Kidney (tissue), 14 donors: Measurements from ENCODE around the gene CD38. TPM values are rescaled to one million over a fixed set of nuclear protein-coding genes. Genes with fewer than 3 reads are reported as not detected.
A peak's percentile ranks its signal among the peaks of the same experiment; 100 is the strongest.

Experiments
- DNase-seq, 5 donors: peaks; one replicate each; pipeline ENCODE4 v3.0.0-alpha.2; 2013 to 2020
- FAIRE-seq: peaks from 2 replicates; lab custom pipeline; 2012; peaks lifted over from hg19 to GRCh38; lab: Jason Lieb, UNC
- H3K27ac ChIP-seq, 2 donors: one replicate each; pipeline ENCODE4 v1.7.0; 2013; ENCODE audit warnings: low read depth in 2 of 2, low read length in 2 of 2, inconsistent platforms in 1 of 2
- H3K27me3 ChIP-seq: one replicate; pipeline ENCODE4 v1.7.1; 2013; ENCODE audit warnings: low read length, inconsistent platforms; ENCODE audit not compliant: control insufficient read depth, insufficient read depth
- H3K36me3 ChIP-seq, 3 donors: one replicate each; pipeline versions ENCODE4 v1.7.0 to v1.7.1; 2013; ENCODE audit warnings: low read length in 3 of 3, control low read depth in 1 of 3, inconsistent platforms in 1 of 3; ENCODE audit not compliant: insufficient read depth in 3 of 3, control insufficient read depth in 2 of 3
- H3K4me1 ChIP-seq, 3 donors: one replicate each; pipeline versions ENCODE4 v1.7.0 to v1.7.1; 2013; ENCODE audit warnings: low read length in 3 of 3, inconsistent platforms in 1 of 3, low read depth in 1 of 3; ENCODE audit not compliant: control insufficient read depth in 2 of 3, insufficient read depth in 2 of 3
- H3K4me3 ChIP-seq, 3 donors: one replicate each; pipeline versions ENCODE4 v1.7.0 to v1.8.1; 2013; ENCODE audit warnings: low read length in 3 of 3, control low read depth in 1 of 3, inconsistent platforms in 1 of 3
- H3K9ac ChIP-seq, 3 donors: one replicate each; pipeline versions ENCODE4 v1.7.0 to v1.7.1; 2013; ENCODE audit warnings: low read length in 3 of 3, control low read depth in 1 of 3, inconsistent platforms in 1 of 3
- H3K9me3 ChIP-seq, 3 donors: one replicate each; pipeline versions ENCODE4 v1.7.0 to v1.7.1; 2013; ENCODE audit warnings: low read length in 3 of 3, control low read depth in 1 of 3, inconsistent platforms in 1 of 3; ENCODE audit not compliant: control insufficient read depth in 2 of 3, insufficient read depth in 1 of 3
- CTCF ChIP-seq: IDR thresholded peaks from 3 replicates; pipeline ENCODE4 v1.5.1; 2012; ENCODE audit warnings: mild to moderate bottlenecking, moderate library complexity, borderline replicate concordance; ENCODE audit not compliant: insufficient read depth; ENCODE audit errors: extremely low read depth
- intact Hi-C: fragments of 100-400 bp; cut with DNase I; formaldehyde crosslinking; loops from one replicate; pipeline ENCODE4 v1.11.1; 2022
- polyA plus RNA-seq: library from polyadenylated mRNA; stranded (reverse); fragments of 350-450 nt; fragmentation: Illumina TruSeq; extraction: RNeasy Lipid Tissue Mini Kit (QIAGEN cat#74804); gene quantifications from one replicate; pipeline ENCODE4 v1.2.3, GENCODE V29; 2014; ENCODE audit warnings: low read depth, low replicate concordance; ENCODE audit not compliant: insufficient read depth
- total RNA-seq: library from RNA; stranded (reverse); fragmentation: NEBNext Ultra II Directional; extraction: Animal tissue kit (Norgen Biotek cat#: 25700); gene quantifications from one replicate; pipeline ENCODE4 v1.2.1, GENCODE V29; 2021
- donor health status: control.
- donor health status: control.
- donor health status: control.
- donor health status: control.
- donor health status: control.
- donor health status: DM: yes; HTN: yes; CAD: no.
- donor health status: Normal renal cell carcinoma (clear cell type).

The CD38 gene
- total and polyA plus RNA-seq, 2 donors from 2014 or later, result 0.15 to 8.9 TPM

GRCh38 chr4:15779306-15779705 lies 1.2 kb downstream of the CD38 start:
- peak overlapping the region; percentile 53 to 66 (median 66) for H3K4me3 ChIP-seq
- H3K4me1 ChIP-seq, result peaks cover 0 to 3% (median 3%) of the 10 kb centered on the region in 3 donors
- H3K9ac ChIP-seq, result peak overlapping the region in 2 of 3 donors; percentile 16 to 43
- no peaks in the 10 kb centered on the region for H3K36me3 ChIP-seq
- FAIRE-seq (no peak), DNase-seq (peak in 3 of 5 donors; percentile 48 to 83 (median 76))
- H3K27me3 ChIP-seq, result no peaks in the 10 kb centered on the region
- H3K9me3 ChIP-seq, result no peaks in the 10 kb centered on the region
- intact Hi-C loops, result no loop called here
- H3K27ac ChIP-seq, result no peak overlapping the region
- TF ChIP-seq CTCF, result peak; percentile 16

GRCh38 chr4:15779809-15780208 lies 1.7 kb downstream of the CD38 start:
- intact Hi-C loops, result no loop called here
- H3K36me3 ChIP-seq, result no peaks in the 10 kb centered on the region
- H3K9ac ChIP-seq, result no peak overlapping the region
- peaks cover 0 to 3% (median 3%) of the 10 kb centered on the region in 3 donors for H3K4me1 ChIP-seq
- no peaks in the 10 kb centered on the region for H3K27me3 ChIP-seq
- H3K9me3 ChIP-seq, result no peaks in the 10 kb centered on the region
- FAIRE-seq, result no peak
- DNase-seq, result no peak
- H3K27ac ChIP-seq, result no peak overlapping the region
- H3K4me3 ChIP-seq, result peak overlapping the region; percentile 53 to 66 (median 66)
- no peak for TF ChIP-seq CTCF

- FAIRE-seq (no peak), DNase-seq (no peak)
- Histone ChIP-seq H3K36me3 (no peaks in the 10 kb centered on the region), H3K27ac (no peak overlapping the region), H3K27me3 (no peaks in the 10 kb centered on the region), H3K4me3 (no peak overlapping the region), H3K4me1 (peaks cover 0 to 3% (median 3%) of the 10 kb centered on the region in 3 donors), H3K9me3 (no peaks in the 10 kb centered on the region), H3K9ac (no peak overlapping the region)
- intact Hi-C loops, result no loop called here
- TF ChIP-seq CTCF, result no peak
Observed at GRCh38 chr4:15781427-15782095, 3.4 kb downstream of the CD38 start.
